GM12891 (cell line): Measurements from ENCODE around the gene EMILIN2.

Source experiments
- PAX5 ChIP-seq: IDR thresholded peaks from 2 replicates; pipeline ENCODE4 v1.6.1; 2011; ENCODE audit warnings: low read length, moderate library complexity, mild to moderate bottlenecking; ENCODE audit not compliant: insufficient read depth, severe bottlenecking
- POLR2A ChIP-seq: IDR thresholded peaks from 2 replicates; pipeline ENCODE4 v1.6.1; 2011; ENCODE audit warnings: low read depth, low read length, control low read depth
- POLR2AphosphoS5 ChIP-seq: IDR thresholded peaks from 2 replicates; pipeline ENCODE4 v1.6.1; 2011; ENCODE audit warnings: low read depth, low read length, control low read depth
- POU2F2 ChIP-seq: IDR thresholded peaks from 2 replicates; pipeline ENCODE4 v1.6.1; 2011; ENCODE audit warnings: low read depth, mild to moderate bottlenecking, control low read depth, low read length, moderate library complexity
- SPI1 ChIP-seq: IDR thresholded peaks from 2 replicates; pipeline ENCODE4 v1.6.1; 2011; ENCODE audit warnings: low read depth, low read length, control low read depth
- TAF1 ChIP-seq: IDR thresholded peaks from 2 replicates; pipeline ENCODE4 v1.6.1; 2011; ENCODE audit warnings: low read depth, low read length, control low read depth

GRCh38 chr18:2889761-2890192 is 43.0 kb downstream of the EMILIN2 start:
- TF ChIP-seq POLR2A (no peak), TAF1 (no peak), POLR2AphosphoS5 (no peak), POU2F2 (no peak), PAX5 (no peak), SPI1 (no peak)
